NCI-H2227 (cell line): ENCODE data around the gene PCDH9.

ENCODE experiments used
- DNase-seq: peaks from one replicate; lab custom pipeline; 2025; ENCODE audit not compliant: unreplicated experiment; lab: John Stamatoyannopoulos, UW

The PCDH9 gene

DNA sequence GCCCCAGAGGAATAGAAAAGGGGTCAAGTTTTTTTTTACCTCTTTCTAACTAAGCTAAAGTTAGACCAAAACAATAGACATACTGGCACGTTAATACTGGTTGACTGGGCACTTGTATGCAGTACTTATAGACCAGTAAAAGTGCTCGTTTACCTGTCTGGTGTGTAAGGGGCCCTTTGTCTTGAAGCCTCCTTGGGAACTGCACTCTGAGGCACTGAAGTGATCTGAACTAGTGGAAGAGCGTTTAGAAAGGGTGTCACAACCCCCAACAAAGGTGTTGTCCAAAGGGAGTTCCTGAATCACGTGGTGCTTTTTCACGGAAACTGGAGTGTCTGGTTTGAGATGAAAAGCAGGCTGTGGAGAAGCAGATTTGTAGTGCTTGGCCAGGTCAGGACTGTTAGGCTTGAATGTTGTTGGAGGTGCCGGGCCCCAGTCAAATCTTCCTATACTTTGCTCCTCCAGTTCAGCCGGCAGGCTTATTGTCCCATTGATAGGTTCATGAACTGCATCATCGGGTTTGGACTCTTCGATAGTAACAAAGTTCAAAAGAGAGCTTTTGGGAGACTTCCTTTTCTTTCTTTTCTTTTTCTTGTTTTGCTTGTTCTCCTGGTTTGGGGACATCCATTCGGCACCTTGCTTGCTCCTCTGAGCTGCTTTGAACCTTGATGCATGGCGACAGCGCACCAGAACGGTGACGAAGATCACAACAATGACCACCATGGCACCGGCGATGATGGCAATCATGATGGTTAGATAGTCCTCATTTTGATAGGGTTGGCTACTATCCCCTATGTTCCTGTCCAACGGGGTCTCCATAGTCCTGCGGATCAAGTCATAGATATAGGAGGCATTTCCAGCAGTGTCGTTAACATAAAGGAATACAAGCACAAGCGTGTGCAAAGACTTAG, 4.6 kb downstream of the PCDH9 start:
- peak; percentile 5 for DNase-seq

DNA sequence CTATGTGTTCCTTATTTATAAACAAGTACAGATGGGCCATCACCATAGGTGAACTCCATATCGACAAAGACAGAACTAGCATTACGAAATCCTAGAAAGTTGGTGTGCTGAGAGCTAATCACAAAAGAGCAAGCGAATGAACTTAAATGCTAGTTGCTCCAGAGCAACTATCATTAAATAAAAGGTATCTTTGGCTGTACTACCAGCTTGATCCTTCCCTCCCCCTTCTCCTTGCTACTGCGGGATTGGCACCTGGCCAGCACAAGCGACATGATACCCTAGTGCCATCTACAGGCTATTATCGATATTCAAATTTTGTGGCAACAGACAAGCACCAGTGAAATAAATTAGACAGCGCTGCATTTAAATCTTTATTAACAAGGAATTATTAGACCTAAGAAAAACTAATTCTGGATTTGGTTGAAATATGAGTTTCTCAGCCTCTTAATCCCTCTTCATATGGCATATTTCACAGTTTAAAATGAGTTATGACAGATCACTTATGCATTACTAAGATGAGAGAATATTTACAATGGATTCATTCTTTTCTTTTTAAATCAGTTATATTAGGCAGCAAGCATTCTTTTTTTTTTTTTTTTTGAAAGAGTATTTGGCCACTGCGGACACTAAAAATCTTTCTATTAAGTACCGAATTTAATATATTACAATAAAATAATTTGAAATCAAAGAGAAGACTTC, 5.8 kb downstream of the PCDH9 start:
- peak; percentile 77 for DNase-seq

GRCh38 chr13:67223742-67224141, 6.4 kb downstream of the PCDH9 start:
- DNase-seq, result no peak

- no peak for DNase-seq
Observed at GRCh38 chr13:67223024-67223423, 7.1 kb downstream of the PCDH9 start.

GRCh38 chr13:67221630-67222226, 8.4 kb downstream of the PCDH9 start:
- no peak for DNase-seq

- no peak for DNase-seq
Observed at GRCh38 chr13:67219113-67219512, 11.0 kb downstream of the PCDH9 start.

GRCh38 chr13:67217880-67218279, 12.3 kb downstream of the PCDH9 start:
- no peak for DNase-seq

- no peak for DNase-seq
Observed at GRCh38 chr13:67216864-67217263, 13.3 kb downstream of the PCDH9 start.

- no peak for DNase-seq
Observed at GRCh38 chr13:67210208-67210607, 19.9 kb downstream of the PCDH9 start.

- no peak for DNase-seq
Observed at GRCh38 chr13:67208552-67208951, 21.6 kb downstream of the PCDH9 start.

DNA sequence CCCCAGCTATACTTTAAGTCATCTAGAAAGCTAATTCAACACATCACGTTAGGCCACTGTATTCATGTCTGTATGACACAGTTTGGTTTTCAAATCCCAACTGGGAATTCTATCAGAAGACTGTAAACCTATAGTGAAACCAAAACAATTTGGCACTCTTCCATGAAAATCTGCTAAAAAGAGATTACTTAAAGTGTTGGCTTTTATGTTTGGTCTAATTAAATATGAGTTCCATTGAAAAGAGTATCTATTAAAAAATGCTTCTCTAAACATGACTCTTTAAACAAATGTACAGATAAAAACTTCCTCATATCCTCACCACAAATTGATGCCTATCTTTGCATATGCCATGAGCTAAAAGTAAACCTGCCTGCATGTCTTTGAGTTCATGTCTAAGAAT, 25.4 kb downstream of the PCDH9 start:
- no peak for DNase-seq

DNA sequence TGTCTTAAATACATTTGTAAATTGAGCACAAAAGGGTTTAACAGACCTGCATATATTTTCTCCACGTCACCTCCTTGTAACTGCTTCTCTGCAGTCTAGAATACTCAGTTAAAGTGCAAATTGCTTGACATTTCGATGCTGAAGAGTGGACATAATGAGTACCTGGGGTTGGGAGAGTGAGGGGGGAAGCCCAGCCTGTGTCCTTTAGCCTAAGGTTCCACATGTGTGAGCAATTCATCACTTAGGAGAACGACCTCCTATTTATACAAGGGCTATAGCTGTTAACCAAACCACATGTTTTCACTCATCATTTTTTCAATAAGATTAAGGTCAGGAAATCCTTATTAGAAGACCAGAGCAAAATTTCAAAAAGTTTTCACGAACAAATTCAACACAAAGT, 29.5 kb downstream of the PCDH9 start:
- peak; percentile 1 for DNase-seq

- no peak for DNase-seq
Observed at GRCh38 chr13:67200183-67200582, 30.0 kb downstream of the PCDH9 start.

DNA sequence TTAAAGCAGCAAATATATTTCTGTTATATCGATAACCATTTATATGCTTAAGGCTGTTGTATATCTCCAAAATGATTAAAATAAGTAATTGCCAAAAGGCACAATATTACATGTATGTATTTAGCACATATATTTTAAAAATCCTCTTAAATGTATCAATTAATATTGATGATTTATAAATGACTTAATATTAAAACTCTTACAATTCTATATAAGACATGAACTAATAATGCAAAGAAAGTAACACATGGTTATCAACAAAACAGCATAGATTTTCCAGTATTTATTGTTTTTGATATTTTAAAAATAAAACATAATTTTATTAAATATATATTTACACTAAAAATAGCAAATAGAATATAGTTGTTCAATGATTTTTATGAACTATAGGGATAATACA, 32.4 kb downstream of the PCDH9 start:
- no peak for DNase-seq

GRCh38 chr13:67193979-67194378, 36.2 kb downstream of the PCDH9 start:
- no peak for DNase-seq

DNA sequence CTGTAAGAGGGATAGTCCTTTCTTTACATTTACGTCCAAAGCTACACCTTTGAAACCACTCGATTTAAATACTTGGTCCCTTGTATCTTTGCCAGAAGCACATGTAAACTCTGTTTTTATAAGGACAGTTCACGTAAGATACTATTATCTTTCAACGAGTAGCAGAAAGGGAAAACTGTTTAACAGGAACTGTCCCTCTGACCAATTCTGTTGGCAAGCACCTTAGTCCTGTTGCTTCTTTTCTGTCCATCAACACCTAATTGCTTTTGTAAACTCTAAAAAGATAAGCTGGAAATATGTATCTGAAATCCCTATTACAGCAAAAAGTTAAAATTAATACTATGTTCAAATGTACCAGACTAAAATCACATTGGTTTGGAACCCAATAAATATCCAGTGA, 37.4 kb downstream of the PCDH9 start:
- no peak for DNase-seq

GRCh38 chr13:67186995-67187569, 43.1 kb downstream of the PCDH9 start:
- no peak for DNase-seq

- DNase-seq, result no peak
Observed at GRCh38 chr13:67184247-67184646, 45.9 kb downstream of the PCDH9 start.

- DNase-seq, result no peak
Observed at GRCh38 chr13:67183151-67183550, 47.0 kb downstream of the PCDH9 start.

- DNase-seq, result peak; percentile 11
Observed at GRCh38 chr13:67175836-67176459, 54.2 kb downstream of the PCDH9 start.

- no peak for DNase-seq
Observed at GRCh38 chr13:67168384-67168783, 61.8 kb downstream of the PCDH9 start.
